SK-N-SH (cell line): ENCODE measurements around the gene PMEPA1. TPM values are rescaled to one million over a fixed set of nuclear protein-coding genes. Genes with fewer than 3 reads are reported as not detected.

ENCODE experiments used
- EP300 ChIP-seq, 2 experiments: IDR thresholded peaks; 2 replicates each; pipeline versions ENCODE4 v1.4.0 to v1.6.1; 2012; ENCODE audit warnings: borderline replicate concordance in 1 of 2, low read depth in 1 of 2, low read length in 1 of 2
- RCOR1 ChIP-seq: fragments of 150-350 bp; IDR thresholded peaks from 2 replicates; pipeline ENCODE4 v1.6.1; 2017; ENCODE audit warnings: antibody characterized with exemption, low read length
- TEAD4 ChIP-seq: IDR thresholded peaks from 2 replicates; pipeline ENCODE4 v1.4.0; 2012; ENCODE audit warnings: mild to moderate bottlenecking, borderline replicate concordance; ENCODE audit not compliant: insufficient read depth
- polyA plus RNA-seq, 3 experiments: library from polyadenylated mRNA; depleted of rRNA; stranded (reverse); fragments of >200 nt; gene quantifications; 2 replicates each; pipeline ENCODE4 v1.2.3, GENCODE V29; 2012

PMEPA1 gene
- polyA plus RNA-seq, 1 of the 3 experiments (the other 2 are of a cell fraction): 7.1 TPM

DNA sequence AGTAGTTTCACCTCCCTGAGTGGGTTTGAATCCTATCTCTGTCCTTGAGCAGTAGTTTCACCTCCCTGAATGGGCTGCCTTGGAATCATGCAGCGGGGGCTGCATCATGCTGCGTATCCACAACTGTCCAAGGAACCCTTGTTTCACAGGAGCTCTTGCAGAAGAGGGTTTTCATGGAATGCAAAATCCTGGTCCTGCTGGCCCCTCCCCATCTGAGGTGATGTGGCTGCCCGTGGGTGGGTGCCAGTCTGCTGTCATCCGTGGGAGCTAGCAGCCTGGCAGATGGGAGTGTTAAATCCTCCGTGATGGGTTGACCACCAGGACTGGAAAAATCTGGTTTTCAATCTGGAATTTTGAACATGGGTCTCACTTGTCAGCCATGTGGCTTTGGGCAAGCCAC lies 111.3 kb downstream of the PMEPA1 start (continued):
- TF ChIP-seq EP300 (IDR thresholded peaks at IDR 0.05; ENCODE audit: borderline replicate concordance in 1 of 2, low read depth in 1 of 2, low read length in 1 of 2) (no peak), RCOR1 (no peak), TEAD4 (no peak)
- TF ChIP-seq, all 33 proteins: peak for 0

Other genes starting within 250 kb of the PMEPA1 start
- not detected in 2 replicates for gene CTCFL, start 184.9 kb downstream of the PMEPA1 start, polyA plus RNA-seq (2012; rRNA removed)
- not detected in 2 replicates for gene PCK1, start 148.9 kb downstream of the PMEPA1 start, polyA plus RNA-seq (2012; rRNA removed)
- not detected in 2 replicates for gene ZBP1, start 89.6 kb downstream of the PMEPA1 start, polyA plus RNA-seq (2012; rRNA removed)